Measurements from ENCODE around the gene PPP1R9B.

DNA sequence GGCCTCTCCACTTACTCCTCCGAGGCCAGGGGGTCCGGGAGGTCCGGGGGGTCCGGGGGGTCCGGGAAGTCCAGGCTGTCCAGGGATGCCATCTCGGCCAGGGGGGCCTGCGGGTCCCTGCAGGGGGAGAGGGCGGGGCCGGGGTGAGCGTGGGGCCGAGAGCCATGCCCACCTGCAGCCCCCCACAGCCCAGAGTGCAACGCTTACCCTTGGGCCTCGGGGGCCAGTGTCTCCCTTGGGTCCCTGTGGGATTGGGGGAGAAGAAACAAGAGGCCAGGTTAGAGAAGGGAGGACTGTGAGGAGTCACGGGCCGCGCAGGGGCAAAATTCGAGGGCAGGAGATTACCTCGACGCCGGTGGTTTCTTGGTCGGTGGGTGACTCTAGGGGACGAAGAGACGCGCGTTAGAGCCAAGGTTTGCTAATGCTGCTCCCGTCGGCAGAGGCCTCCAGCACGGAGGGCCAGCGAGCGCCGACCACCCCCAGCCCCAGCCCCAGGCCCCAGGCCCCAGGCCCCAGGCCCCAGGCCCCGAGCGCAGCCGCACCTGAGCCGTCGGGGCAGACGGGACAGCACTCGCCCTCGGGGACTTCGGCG, 48.8 kb upstream of the PPP1R9B start:
- TF ChIP-seq POLR2AphosphoS5 (IDR thresholded peaks at IDR 0.05; ENCODE audit: low read depth, low read length) = no peak
- TF ChIP-seq, protein P1, sequence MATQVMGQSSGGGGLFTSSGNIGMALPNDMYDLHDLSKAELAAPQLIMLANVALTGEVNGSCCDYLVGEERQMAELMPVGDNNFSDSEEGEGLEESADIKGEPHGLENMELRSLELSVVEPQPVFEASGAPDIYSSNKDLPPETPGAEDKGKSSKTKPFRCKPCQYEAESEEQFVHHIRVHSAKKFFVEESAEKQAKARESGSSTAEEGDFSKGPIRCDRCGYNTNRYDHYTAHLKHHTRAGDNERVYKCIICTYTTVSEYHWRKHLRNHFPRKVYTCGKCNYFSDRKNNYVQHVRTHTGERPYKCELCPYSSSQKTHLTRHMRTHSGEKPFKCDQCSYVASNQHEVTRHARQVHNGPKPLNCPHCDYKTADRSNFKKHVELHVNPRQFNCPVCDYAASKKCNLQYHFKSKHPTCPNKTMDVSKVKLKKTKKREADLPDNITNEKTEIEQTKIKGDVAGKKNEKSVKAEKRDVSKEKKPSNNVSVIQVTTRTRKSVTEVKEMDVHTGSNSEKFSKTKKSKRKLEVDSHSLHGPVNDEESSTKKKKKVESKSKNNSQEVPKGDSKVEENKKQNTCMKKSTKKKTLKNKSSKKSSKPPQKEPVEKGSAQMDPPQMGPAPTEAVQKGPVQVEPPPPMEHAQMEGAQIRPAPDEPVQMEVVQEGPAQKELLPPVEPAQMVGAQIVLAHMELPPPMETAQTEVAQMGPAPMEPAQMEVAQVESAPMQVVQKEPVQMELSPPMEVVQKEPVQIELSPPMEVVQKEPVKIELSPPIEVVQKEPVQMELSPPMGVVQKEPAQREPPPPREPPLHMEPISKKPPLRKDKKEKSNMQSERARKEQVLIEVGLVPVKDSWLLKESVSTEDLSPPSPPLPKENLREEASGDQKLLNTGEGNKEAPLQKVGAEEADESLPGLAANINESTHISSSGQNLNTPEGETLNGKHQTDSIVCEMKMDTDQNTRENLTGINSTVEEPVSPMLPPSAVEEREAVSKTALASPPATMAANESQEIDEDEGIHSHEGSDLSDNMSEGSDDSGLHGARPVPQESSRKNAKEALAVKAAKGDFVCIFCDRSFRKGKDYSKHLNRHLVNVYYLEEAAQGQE (IDR thresholded peaks at IDR 0.05; ENCODE audit: insufficient read depth in 1 of 2, low read depth in 2 of 2, low read length in 2 of 2) = no peak
